DND-41 (cell line): ENCODE results near the gene MEGF6.
A peak's percentile ranks its signal among the peaks of the same experiment; 100 is the strongest.

Source experiments
- ATAC-seq: fragments of 200-7000 bp; cut with Tn5 transposase; 3 replicates; pipeline ENCODE4 v1.9.1; 2021; ENCODE audit warnings: low read depth; ENCODE audit not compliant: insufficient read depth
- DNase-seq: peaks from one replicate; pipeline ENCODE4 v3.0.0-alpha.2; 2020
- H2AFZ ChIP-seq: 2 replicates; pipeline ENCODE4 v1.6.0; 2012; ENCODE audit warnings: low read depth, low read length
- H3K27ac ChIP-seq: 2 replicates; pipeline ENCODE4 v1.5.1; 2012; ENCODE audit warnings: low read length, inconsistent platforms
- H3K27me3 ChIP-seq: fragments of 200-600 bp; sonication (generic); 2 replicates; pipeline ENCODE4 v1.6.0; 2012; ENCODE audit warnings: low read length, mild to moderate bottlenecking, inconsistent platforms; ENCODE audit not compliant: insufficient read depth, poor library complexity
- H3K36me3 ChIP-seq: 2 replicates; pipeline ENCODE4 v1.5.1; 2012; ENCODE audit warnings: low read length, inconsistent platforms; ENCODE audit not compliant: insufficient read depth
- H3K4me1 ChIP-seq: 2 replicates; pipeline ENCODE4 v1.5.1; 2012; ENCODE audit warnings: mild to moderate bottlenecking, low read length; ENCODE audit not compliant: insufficient read depth
- H3K4me2 ChIP-seq: 2 replicates; pipeline ENCODE4 v1.6.0; 2012; ENCODE audit warnings: mild to moderate bottlenecking, moderate library complexity, low read length, inconsistent platforms; ENCODE audit not compliant: insufficient read depth
- H3K4me3 ChIP-seq, 2 experiments: fragments of 200-600 bp in 1 of 2; shearing (Covaris generic) in 1 of 2; 2 replicates each; pipeline ENCODE4 v1.5.1; 2012 to 2016; ENCODE audit warnings: inconsistent platforms in 2 of 2, low read length in 2 of 2, mild to moderate bottlenecking in 2 of 2, low read depth in 1 of 2, moderate library complexity in 1 of 2
- H3K79me2 ChIP-seq: 2 replicates; pipeline ENCODE4 v1.6.0; 2012; ENCODE audit warnings: low read length, inconsistent platforms; ENCODE audit not compliant: insufficient read depth
- H3K9ac ChIP-seq: 2 replicates; pipeline ENCODE4 v1.6.0; 2012; ENCODE audit warnings: low read depth, mild to moderate bottlenecking, inconsistent platforms, low read length, moderate library complexity
- H3K9me3 ChIP-seq: 2 replicates; pipeline ENCODE4 v1.5.1; 2012; ENCODE audit warnings: low read length, moderate library complexity, mild to moderate bottlenecking, inconsistent platforms; ENCODE audit not compliant: insufficient read depth, severe bottlenecking
- H4K20me1 ChIP-seq: 2 replicates; pipeline ENCODE4 v1.6.0; 2012; ENCODE audit warnings: low read length; ENCODE audit not compliant: insufficient read depth
- EZH2 ChIP-seq: IDR thresholded peaks from 3 replicates; pipeline ENCODE4 v1.6.1; 2012; ENCODE audit warnings: borderline replicate concordance, low read depth, mild to moderate bottlenecking, moderate library complexity, low read length, inconsistent platforms; ENCODE audit not compliant: severe bottlenecking
- TF ChIP-seq, protein P1 (sequence below): IDR thresholded peaks from 2 replicates; pipeline ENCODE4 v1.5.1; 2012; ENCODE audit warnings: borderline replicate concordance, low read length, moderate library complexity, mild to moderate bottlenecking; ENCODE audit not compliant: poor library complexity, severe bottlenecking; ENCODE audit errors: extremely low read depth

The MEGF6 gene

GRCh38 chr1:3518756-3519155, 92.6 kb downstream of the MEGF6 start:
- no peaks in the 10 kb centered on the region for H3K27me3 ChIP-seq
- H3K4me2 ChIP-seq: no peak overlapping the region
- H3K9me3 ChIP-seq: no peaks in the 10 kb centered on the region
- no peaks in the 10 kb centered on the region for H3K36me3 ChIP-seq
- ATAC-seq (no peak), DNase-seq (no peak)
- no peaks in the 10 kb centered on the region for H3K4me1 ChIP-seq
- peaks cover 10% of the 10 kb centered on the region; the same call in 1 of the 2 replicates for H4K20me1 ChIP-seq
- H3K79me2 ChIP-seq: no peaks in the 10 kb centered on the region
- TF ChIP-seq EZH2: no peak
- TF ChIP-seq, protein P1, sequence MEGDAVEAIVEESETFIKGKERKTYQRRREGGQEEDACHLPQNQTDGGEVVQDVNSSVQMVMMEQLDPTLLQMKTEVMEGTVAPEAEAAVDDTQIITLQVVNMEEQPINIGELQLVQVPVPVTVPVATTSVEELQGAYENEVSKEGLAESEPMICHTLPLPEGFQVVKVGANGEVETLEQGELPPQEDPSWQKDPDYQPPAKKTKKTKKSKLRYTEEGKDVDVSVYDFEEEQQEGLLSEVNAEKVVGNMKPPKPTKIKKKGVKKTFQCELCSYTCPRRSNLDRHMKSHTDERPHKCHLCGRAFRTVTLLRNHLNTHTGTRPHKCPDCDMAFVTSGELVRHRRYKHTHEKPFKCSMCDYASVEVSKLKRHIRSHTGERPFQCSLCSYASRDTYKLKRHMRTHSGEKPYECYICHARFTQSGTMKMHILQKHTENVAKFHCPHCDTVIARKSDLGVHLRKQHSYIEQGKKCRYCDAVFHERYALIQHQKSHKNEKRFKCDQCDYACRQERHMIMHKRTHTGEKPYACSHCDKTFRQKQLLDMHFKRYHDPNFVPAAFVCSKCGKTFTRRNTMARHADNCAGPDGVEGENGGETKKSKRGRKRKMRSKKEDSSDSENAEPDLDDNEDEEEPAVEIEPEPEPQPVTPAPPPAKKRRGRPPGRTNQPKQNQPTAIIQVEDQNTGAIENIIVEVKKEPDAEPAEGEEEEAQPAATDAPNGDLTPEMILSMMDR: no peak
- no peak overlapping the region for H2AFZ ChIP-seq
- no peak overlapping the region for H3K4me3 ChIP-seq
- H3K27ac ChIP-seq: no peak overlapping the region
- no peak overlapping the region for H3K9ac ChIP-seq

DNA sequence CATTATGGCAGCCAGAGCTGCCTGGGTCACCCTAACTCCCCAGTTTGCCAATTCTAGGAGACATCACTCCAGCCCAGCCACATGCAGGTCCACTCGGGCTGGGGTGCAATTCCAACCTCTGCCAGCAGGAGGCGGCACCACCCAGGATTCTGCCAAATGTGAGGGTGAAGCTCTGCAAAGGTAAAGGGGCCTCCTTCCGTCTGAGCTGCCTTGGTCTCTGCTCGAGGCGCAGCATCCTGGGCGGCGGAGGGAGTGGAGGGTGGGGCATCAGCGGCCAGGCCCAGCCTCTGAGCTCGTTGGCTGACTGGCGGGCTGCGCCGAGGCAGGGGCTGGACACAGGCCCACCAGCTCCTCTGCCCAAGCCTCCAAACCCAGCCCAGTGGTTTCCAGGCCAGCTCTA, 93.1 kb downstream of the MEGF6 start:
- TF ChIP-seq, protein P1: peak; percentile 92
- no peak for TF ChIP-seq EZH2
- H2AFZ ChIP-seq: no peak overlapping the region
- no peak overlapping the region for H3K4me2 ChIP-seq
- no peaks in the 10 kb centered on the region for H3K79me2 ChIP-seq
- ATAC-seq (no peak), DNase-seq (peak; percentile 50)
- H3K27ac ChIP-seq: no peak overlapping the region
- H4K20me1 ChIP-seq: peaks cover 10% of the 10 kb centered on the region; the same call in 1 of the 2 replicates
- no peaks in the 10 kb centered on the region for H3K36me3 ChIP-seq
- no peak overlapping the region for H3K9ac ChIP-seq
- no peak overlapping the region for H3K4me3 ChIP-seq
- no peaks in the 10 kb centered on the region for H3K9me3 ChIP-seq
- H3K4me1 ChIP-seq: no peaks in the 10 kb centered on the region
- no peaks in the 10 kb centered on the region for H3K27me3 ChIP-seq

DNA sequence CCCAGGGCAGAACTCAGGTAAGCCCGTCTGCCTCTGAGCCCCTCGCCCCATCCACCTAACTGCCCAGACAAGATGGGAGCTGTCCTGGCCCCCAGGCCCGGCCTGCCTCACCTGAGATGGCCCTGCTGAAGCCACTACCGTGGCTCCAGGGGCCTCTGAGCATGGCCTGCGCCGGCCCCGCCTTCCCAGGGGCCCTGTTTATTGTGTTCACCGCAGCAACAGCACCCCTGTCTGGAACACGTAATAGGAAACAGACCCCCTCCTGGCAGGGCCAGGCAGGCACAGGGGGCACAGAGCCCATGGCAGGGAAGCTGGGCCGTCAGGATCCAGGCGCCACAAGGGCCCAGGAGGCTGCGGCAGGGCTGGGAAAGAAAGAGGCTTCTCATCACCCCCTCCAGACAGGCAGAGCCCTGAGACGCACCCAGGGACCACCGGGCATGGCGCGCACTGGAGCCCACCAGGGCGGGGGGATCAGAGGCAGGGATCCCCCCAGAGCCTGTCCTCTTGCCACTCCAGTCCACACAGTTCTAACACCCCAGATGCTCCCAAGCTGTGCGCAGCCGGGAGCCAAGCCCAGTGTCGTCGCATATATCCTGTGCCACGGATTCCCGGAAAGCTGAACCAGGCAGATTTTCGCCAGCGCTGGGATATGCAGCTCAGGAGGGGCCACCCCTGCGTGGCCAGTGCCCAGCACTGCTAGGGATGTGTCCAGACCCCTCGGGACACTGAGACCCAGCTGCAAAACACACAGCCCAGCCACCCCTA, 94.2 kb downstream of the MEGF6 start:
- no peaks in the 10 kb centered on the region for H3K36me3 ChIP-seq
- no peak overlapping the region for H3K27ac ChIP-seq
- no peaks in the 10 kb centered on the region for H3K27me3 ChIP-seq
- ATAC-seq (no peak), DNase-seq (no peak)
- H3K9me3 ChIP-seq: no peaks in the 10 kb centered on the region
- H3K4me1 ChIP-seq: no peaks in the 10 kb centered on the region
- H3K79me2 ChIP-seq: no peaks in the 10 kb centered on the region
- peaks cover 10% of the 10 kb centered on the region; the same call in 1 of the 2 replicates for H4K20me1 ChIP-seq
- H3K4me3 ChIP-seq: no peak overlapping the region
- TF ChIP-seq, protein P1: no peak
- TF ChIP-seq EZH2: no peak
- H3K4me2 ChIP-seq: no peak overlapping the region
- H2AFZ ChIP-seq: no peak overlapping the region
- H3K9ac ChIP-seq: no peak overlapping the region
